Stimulated activated CD4-positive, alpha-beta T cell treated with anti-CD3 and anti-CD28 coated beads, Interleukin-2, amount 100 ng/mL, for 4 hours (primary cell): ENCODE results near the gene CFAP141.
"Not testable (repeated sequence)": the region's sequence is repeated elsewhere in the genome, so short reads cannot be mapped to it uniquely, and the experiment has no call there.

ENCODE experiments used
- DNase-seq: peaks from one replicate; pipeline ENCODE4 v3.0.0-alpha.2; 2020; ENCODE audit warnings: low read depth

The CFAP141 gene

DNA sequence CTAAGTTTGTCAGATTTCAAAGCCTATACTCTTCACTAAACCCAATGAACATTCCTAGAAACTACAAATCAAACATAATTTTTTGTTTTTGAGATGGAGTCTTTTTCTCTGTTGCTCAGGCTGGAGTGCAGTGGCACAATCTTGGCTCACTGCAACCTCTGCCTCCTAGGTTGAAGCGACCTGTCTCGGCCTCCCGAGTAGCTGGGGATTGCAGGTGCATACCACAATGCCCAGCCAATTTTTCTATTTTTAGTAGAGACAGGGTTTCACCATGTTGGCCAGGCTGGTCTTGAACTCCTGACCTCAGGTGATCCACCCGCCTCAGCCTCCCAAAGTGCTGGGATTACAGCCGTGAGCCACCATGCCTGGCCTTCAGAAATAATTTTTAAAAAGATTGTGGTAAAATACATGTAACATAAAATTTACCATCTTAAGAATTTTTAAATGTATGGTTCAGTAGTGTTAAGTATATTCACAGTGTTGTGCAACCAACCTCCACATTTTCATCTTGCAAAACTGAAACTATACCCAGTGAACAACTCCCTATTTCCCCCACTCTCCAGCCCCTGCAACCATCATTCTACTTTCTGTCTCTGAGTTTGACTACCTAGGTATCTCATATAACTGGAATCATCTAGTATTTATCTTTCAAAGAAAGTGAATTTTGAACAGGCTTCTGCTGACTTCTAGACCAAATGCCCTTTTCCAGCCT, 2.7 kb upstream of the CFAP141 start:
- DNase-seq: no peak

GRCh38 chr1:154207262-154207661, 1.1 kb upstream of the CFAP141 start:
- no peak for DNase-seq

DNA sequence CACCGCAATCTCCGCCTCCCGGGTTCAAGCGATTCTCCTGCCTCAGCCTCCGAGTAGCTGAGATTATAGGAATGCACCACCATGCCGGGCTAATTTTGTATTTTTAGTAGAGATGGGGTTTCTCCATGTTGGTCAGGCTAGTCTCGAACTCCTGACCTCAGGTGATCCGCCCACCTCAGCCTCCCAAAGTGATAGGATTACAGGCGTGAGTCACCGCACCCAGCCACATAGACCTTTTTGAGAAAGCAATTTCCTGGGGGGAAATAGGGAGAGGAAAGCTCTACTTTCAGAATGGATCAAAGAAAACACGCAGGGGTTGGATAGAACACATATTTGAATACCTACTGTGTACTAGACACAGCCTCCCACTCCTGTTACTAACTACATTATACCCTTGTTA, 355 bp downstream of the CFAP141 start:
- not testable (repeated sequence) for DNase-seq

GRCh38 chr1:154199563-154199879, 6.6 kb downstream of the CFAP141 start:
- DNase-seq: no peak

DNA sequence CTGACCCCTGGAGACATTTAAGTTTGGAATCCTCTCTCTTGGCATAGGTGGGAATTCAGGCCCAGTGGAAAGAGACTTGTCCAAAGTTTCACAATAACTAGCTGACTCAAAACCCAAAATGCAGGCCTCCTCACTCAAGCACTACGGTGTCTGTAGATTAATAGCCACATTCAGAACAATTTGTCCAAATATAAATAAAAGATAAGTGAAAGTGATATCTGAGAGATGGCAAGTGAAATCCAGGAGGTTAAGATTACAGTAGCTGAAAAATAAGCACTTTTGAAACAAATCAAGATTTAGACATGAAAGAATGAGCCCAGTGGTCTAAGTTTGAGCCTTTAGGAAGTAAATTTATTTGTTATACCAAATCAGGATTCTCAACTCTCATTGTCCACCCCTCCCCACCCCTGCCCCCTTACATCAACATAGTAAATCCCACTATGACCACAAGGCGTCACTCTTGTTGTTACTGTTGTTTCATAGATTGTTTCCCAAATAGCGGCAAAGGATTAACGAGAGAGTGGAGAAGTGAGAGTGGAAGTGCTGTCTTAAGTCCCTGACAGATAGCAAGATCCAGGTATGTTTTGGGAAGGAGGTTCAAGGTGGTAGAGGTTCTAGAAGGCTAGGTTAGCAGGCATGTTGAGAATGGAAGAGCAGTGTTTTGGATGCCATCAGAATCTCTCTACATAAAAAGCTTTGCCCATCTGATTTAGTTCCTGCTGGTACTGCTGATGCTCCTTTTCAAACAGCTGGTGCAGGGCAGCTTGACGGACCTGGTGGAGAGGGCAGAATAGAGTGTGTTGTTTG, 7.2 kb downstream of the CFAP141 start:
- no peak for DNase-seq

DNA sequence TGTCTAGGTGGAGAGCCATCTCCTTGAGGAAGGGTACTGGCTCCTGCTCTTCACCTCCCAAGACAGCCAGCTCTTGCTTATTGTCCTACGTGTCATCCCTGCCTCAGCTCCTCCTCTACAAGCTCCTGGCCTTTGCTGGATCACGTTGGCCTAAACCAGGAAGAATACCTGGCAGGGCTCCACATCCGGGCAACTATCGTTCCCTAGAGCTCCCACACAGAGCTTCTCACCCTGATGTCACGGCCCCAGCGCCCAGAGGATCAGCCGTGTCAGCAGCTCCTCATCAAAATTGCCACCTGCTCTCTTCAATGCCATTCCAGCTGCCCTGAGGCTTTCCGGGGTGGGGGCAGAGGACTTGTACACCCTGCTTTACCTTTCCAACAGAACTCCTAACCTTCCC, 12.3 kb downstream of the CFAP141 start:
- DNase-seq: no peak

- no peak for DNase-seq
Measured at GRCh38 chr1:154192476-154192875, 13.7 kb downstream of the CFAP141 start.

DNA sequence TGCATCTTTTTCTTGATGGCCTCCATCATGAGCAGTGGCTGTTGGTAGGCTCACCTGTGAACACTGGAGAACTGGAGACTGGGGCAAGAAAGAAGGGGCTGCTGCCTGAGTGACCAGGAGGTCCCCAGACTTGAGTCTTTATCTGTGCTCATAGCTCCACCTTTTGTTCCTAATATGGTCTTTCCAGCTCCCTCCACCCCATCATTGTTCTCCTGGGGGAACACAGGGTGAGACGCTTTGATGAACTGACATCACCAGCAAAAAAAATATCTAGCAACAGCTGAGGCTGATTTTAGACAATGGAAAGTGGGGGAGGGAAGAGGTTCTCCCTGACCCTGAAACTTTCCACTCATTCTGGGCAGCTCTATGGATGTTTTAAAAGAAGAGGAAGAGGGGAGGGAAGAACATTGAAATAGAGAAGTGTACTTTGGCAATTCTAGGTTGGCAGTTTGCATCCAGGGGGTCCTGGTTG, 14.1 kb downstream of the CFAP141 start, which contains the start of gene TPM3:
TSS of gene TPM3 (minus strand) at position 111 of the 472 bp plus-strand sequence. CDS start at position 29, 82 bp downstream.
- no peak for DNase-seq

DNA sequence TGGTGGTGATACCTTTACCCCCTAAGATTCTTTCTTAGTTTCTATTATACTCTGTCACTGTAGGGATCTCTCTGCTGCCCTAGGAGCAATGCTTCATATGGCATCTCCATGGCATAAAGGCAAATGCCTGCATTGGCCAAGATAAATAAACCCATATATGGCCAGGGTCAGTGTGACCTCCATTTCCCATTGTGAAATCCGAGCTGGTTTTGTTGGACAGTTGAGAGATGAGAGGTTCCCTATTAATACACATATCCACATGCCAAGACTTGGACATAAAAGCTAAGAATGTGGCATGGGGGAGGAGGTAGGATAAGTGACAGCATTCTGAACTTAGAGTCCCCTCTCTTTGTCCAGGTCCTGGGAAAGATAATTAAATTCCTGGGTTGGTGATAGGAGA, 15.6 kb downstream of the CFAP141 start:
- DNase-seq: no peak

GRCh38 chr1:154186852-154187501, 19.2 kb downstream of the CFAP141 start:
- no peak for DNase-seq

DNA sequence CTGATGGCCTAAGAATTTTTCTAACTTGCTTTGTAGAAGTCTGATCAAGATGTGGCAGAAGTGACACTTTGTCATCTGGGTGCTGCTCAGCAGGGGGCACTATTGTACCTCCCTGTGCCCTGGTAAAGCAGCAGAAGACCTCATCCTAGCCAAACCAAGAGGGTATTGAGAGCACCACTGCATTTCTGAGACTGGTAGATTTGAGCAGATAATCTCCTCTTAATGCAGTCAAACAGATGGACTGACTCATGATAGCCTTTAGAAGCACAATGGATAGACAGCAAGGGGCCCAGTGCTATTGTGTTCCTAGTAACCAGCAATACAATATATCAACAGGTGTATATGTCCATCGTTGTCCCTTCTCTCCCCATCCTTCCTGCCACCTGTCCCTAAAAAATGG, 20.0 kb downstream of the CFAP141 start:
- peak; percentile 57 for DNase-seq

GRCh38 chr1:154183046-154183915, 22.9 kb downstream of the CFAP141 start:
- DNase-seq: peak; percentile 91

- peak; percentile 48 for DNase-seq
Measured at GRCh38 chr1:154182344-154183045, 23.6 kb downstream of the CFAP141 start.

- DNase-seq: no peak
Measured at GRCh38 chr1:154181944-154182343, 24.2 kb downstream of the CFAP141 start.

DNA sequence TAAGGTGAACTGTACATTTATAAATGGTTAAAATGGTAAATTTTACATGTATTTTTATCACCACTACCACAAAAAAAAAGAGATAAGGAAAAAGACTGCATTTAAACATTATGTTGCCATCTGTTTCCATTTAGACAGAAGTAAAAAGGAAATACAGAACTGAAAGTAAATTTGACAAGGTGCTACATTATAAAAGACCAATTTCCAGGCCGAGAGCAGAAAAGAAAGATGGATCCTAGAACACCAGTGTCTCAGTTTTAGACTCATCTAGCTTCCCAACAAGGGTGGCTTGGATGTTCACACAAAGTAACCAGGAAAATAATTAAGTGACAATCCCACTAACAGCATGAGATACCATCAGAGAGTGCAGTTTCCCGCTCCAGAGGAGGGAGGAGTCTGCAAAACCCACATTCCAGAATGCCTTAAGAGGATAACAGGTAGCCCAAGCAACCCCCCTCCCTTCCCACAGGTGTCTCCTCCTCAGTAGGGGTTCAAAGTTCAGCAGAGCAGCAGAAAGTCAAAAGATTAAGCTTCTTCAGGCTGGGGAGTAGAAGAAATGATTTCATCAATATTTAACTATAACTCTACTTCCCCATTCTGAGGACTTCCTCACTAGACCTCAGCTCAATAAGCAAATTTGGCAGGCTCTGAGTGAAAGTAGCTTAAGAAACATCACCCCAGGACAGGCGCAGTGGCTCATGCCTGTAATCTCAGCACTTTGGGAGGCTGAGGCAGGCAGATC, 26.0 kb downstream of the CFAP141 start:
- no peak for DNase-seq

- DNase-seq: no peak
Measured at GRCh38 chr1:154178911-154179811, 27.0 kb downstream of the CFAP141 start.

DNA sequence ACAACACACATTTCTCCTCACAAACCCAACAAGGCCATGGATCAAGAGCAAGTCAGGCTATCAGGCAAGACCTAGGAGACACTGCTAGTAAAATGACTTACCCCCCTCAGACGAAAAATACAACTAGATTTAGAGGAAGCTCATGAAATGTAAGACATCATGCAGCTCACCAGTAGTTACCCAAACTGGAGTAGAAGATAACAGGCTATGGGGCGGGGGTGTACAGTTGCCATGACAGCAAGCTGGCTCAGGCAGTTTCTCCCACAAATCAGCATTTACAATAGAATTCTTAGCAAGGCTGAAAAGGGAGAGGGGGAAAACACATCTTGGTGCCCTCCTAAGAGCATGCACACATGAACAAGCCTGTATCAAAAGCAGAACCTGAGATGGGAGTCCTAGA, 28.1 kb downstream of the CFAP141 start:
- DNase-seq: no peak

GRCh38 chr1:154176337-154176736, 29.8 kb downstream of the CFAP141 start:
- DNase-seq: no peak

- DNase-seq: no peak
Measured at GRCh38 chr1:154174654-154175053, 31.5 kb downstream of the CFAP141 start.
